ENCODE results near the gene MYO16. TPM values are rescaled to one million over a fixed set of nuclear protein-coding genes. Genes with fewer than 3 reads are reported as not detected.

Gene MYO16
- total RNA-seq, 6 experiments from 2014 or later = not detected

DNA sequence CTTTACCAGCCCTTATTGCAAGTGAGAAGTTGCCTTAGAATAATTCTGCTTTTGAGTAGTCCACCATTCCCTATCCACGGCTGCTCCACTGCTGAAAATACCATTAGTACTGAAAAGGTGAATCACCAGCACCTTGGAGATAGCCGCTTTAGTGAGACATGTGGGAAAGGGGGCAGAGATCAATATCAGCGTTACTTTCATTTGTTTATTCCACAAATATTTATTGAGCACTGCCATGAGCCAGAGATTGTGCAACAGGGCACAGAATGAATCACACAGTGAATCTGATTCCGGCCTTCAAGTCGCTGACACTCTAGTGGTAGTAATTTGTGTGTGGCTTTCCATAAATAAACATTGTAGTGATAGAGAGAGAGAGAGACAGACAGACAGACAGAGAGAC is 31.5 kb upstream of the MYO16 start:
- H3K4me3 Mint-ChIP-seq = no peak overlapping the region
- no peak for DNase-seq
- H3K36me3 Mint-ChIP-seq (ENCODE audit: low read depth) = no peaks in the 10 kb centered on the region
- no peak overlapping the region for H3K27ac Mint-ChIP-seq
- TF ChIP-seq, protein P1, sequence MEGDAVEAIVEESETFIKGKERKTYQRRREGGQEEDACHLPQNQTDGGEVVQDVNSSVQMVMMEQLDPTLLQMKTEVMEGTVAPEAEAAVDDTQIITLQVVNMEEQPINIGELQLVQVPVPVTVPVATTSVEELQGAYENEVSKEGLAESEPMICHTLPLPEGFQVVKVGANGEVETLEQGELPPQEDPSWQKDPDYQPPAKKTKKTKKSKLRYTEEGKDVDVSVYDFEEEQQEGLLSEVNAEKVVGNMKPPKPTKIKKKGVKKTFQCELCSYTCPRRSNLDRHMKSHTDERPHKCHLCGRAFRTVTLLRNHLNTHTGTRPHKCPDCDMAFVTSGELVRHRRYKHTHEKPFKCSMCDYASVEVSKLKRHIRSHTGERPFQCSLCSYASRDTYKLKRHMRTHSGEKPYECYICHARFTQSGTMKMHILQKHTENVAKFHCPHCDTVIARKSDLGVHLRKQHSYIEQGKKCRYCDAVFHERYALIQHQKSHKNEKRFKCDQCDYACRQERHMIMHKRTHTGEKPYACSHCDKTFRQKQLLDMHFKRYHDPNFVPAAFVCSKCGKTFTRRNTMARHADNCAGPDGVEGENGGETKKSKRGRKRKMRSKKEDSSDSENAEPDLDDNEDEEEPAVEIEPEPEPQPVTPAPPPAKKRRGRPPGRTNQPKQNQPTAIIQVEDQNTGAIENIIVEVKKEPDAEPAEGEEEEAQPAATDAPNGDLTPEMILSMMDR (IDR thresholded peaks at IDR 0.05) = no peak
- H3K4me1 Mint-ChIP-seq (ENCODE audit: low read depth) = no peaks in the 10 kb centered on the region
- H3K27me3 Mint-ChIP-seq (ENCODE audit: insufficient read depth) = no peaks in the 10 kb centered on the region
- H3K9me3 Mint-ChIP-seq = peaks cover 21% of the 10 kb centered on the region

DNA sequence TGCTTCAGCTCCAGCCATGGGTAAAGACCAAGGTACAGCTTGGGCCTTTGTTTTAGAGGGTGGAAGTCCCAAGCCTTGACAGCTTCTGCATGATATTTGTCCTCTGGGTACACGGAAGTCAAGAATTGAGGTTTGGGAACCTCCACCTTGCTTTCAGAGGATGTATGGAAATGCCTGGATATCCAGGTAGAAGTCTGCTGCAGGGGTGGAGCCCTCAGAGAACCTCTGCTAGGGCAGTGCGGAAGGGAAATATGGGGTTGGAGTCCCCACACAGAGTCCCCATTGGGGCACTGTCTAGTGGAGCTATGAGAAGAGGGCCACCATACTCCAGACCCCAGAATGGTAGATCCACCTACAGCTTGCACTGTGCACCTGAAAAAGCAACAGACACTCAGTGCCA is 23.0 kb upstream of the MYO16 start:
- Mint-ChIP-seq H3K4me1 (ENCODE audit: low read depth) (no peaks in the 10 kb centered on the region), H3K27me3 (ENCODE audit: insufficient read depth) (no peaks in the 10 kb centered on the region)
- no peak for DNase-seq

DNA sequence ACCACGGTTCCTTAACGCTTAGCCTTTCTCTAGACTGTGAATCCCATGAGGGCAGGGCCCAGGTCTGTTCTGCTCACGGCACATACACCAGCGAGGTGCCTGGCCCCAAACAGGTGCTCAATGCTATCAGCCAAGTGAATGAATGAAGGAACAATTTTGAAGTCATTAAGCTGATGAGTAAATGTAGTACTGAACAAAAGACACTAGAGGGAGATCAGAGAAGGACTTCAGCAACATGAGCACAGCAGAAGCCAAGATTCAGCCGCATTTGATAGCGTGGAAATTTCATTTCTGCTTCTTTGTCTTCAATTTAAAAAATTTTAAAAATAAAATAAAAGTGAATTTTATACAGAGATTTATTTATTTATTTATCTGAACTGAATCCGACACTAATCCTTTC is 20.1 kb upstream of the MYO16 start:
- no peak overlapping the region for H3K27ac Mint-ChIP-seq
- no peaks in the 10 kb centered on the region for H3K36me3 Mint-ChIP-seq (ENCODE audit: low read depth)
- DNase-seq = no peak
- no peaks in the 10 kb centered on the region for H3K27me3 Mint-ChIP-seq (ENCODE audit: insufficient read depth)
- H3K4me1 Mint-ChIP-seq (ENCODE audit: low read depth) = no peaks in the 10 kb centered on the region
- TF ChIP-seq, protein P1 (IDR thresholded peaks at IDR 0.05) = peak; percentile 70
- H3K9me3 Mint-ChIP-seq = peaks cover 26% of the 10 kb centered on the region
- H3K4me3 Mint-ChIP-seq = no peak overlapping the region

More for the DNA sequence above, 23.0 kb upstream of the MYO16 start:
- H3K9me3 Mint-ChIP-seq = peaks cover 19% of the 10 kb centered on the region
- TF ChIP-seq, protein P1 (IDR thresholded peaks at IDR 0.05) = no peak
- H3K4me3 Mint-ChIP-seq = no peak overlapping the region
- H3K27ac Mint-ChIP-seq = no peak overlapping the region
- H3K36me3 Mint-ChIP-seq (ENCODE audit: low read depth) = no peaks in the 10 kb centered on the region

DNA sequence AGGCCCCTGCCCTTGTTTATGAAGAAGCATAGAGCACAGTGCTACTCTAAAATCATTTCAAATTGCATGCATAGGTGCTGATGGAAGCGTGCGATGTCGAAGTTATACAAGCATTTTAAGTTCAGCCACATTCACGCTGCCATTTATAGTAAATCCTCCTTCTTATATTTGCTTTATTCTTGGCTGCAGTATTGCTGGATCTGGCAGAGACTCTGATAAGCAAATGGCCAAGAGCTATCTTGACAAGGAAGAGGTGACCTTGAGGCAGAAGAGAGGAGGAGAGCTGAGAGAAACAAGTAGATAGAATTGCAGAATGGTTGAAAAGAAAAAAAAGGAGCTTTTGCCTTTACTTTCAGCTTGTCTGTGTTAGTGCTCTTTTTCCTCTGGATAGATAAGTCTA is 18.9 kb upstream of the MYO16 start:
- TF ChIP-seq, protein P1 (IDR thresholded peaks at IDR 0.05) = no peak
- no peak overlapping the region for H3K27ac Mint-ChIP-seq
- H3K9me3 Mint-ChIP-seq = peaks cover 22% of the 10 kb centered on the region
- no peak for DNase-seq
- no peaks in the 10 kb centered on the region for H3K36me3 Mint-ChIP-seq (ENCODE audit: low read depth)
- no peaks in the 10 kb centered on the region for H3K27me3 Mint-ChIP-seq (ENCODE audit: insufficient read depth)
- no peak overlapping the region for H3K4me3 Mint-ChIP-seq
- no peaks in the 10 kb centered on the region for H3K4me1 Mint-ChIP-seq (ENCODE audit: low read depth)

DNA sequence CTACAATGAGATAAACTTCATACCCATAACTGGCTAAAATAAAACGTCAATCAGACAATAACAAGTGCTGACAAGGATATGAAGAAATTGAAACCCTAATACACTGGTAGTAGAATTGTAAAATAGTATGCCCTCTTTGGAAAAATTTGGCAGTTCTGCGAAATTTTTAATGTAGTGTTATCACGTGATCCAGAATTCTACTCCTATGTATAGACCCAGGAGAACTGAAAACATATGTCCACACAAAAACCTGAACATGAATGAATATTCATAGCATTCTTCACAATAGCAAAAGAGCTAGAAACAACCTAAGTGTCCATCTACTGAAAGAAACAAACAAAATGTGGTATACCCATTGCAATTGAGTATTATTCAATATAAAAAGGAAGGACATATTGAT is 14.2 kb upstream of the MYO16 start:
- Mint-ChIP-seq H3K4me3 (no peak overlapping the region), H3K36me3 (ENCODE audit: low read depth) (no peaks in the 10 kb centered on the region), H3K27me3 (ENCODE audit: insufficient read depth) (no peaks in the 10 kb centered on the region), H3K27ac (no peak overlapping the region), H3K9me3 (peaks cover 24% of the 10 kb centered on the region), H3K4me1 (ENCODE audit: low read depth) (no peaks in the 10 kb centered on the region)
- TF ChIP-seq, protein P1 (IDR thresholded peaks at IDR 0.05) = no peak
- no peak for DNase-seq

DNA sequence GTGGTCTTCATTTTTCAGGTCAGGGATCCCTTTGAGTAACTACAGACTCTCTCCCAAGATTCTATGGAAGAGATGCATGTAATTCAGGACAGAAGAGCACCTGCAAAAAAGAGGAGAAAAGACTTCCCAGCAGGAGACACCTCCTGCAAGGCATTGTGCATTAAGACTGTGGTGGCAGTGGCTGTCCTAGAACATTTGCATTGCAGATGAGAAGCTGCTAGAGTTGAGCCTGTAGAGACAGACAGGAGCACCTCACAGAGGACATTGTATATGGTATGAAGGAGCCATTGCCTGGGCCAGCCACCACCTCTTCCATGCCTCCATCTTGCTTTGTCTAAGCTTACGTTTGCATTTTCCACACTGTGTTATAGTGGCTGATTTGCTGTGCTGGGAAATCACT is 11.2 kb upstream of the MYO16 start:
- Mint-ChIP-seq H3K27me3 (ENCODE audit: insufficient read depth) (no peaks in the 10 kb centered on the region; the same call in 1 of the 2 replicates), H3K4me3 (no peak overlapping the region), H3K36me3 (ENCODE audit: low read depth) (no peaks in the 10 kb centered on the region), H3K4me1 (ENCODE audit: low read depth) (no peaks in the 10 kb centered on the region), H3K9me3 (peaks cover 23% of the 10 kb centered on the region), H3K27ac (no peak overlapping the region)
- DNase-seq = no peak
- TF ChIP-seq, protein P1 (IDR thresholded peaks at IDR 0.05) = no peak

Measured in HFFc6 (cell line).